ENCODE results near the gene MAP6D1.
A peak's percentile ranks its signal among the peaks of the same experiment; 100 is the strongest.

The MAP6D1 gene

GRCh38 chr3:183796372-183796771, 29.0 kb downstream of the MAP6D1 start:
- DNase-seq = no peak

DNA sequence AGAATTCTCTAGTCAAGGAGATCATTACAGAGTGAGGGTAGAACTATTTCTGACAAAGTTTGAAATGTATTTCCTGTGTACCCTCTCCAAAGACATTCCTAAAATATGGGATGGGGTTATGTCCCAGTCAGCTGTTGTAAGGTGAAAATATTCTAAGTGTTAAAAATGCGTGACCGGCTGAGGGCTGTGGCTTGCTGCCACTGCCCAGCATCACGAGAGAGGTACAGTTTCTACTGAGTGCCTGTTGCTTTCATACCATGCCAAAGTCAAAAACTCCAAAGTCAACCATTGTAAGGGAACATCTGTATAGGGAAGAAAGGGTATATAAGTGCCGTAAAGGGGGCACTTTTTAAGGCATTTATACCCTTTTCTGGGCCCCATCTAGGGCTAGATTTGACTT, 30.9 kb downstream of the MAP6D1 start:
- DNase-seq = no peak

GRCh38 chr3:183792976-183793375, 32.4 kb downstream of the MAP6D1 start:
- DNase-seq = no peak

GRCh38 chr3:183790700-183791099, 34.7 kb downstream of the MAP6D1 start:
- DNase-seq = no peak

GRCh38 chr3:183789826-183790225, 35.6 kb downstream of the MAP6D1 start:
- no peak for DNase-seq

DNA sequence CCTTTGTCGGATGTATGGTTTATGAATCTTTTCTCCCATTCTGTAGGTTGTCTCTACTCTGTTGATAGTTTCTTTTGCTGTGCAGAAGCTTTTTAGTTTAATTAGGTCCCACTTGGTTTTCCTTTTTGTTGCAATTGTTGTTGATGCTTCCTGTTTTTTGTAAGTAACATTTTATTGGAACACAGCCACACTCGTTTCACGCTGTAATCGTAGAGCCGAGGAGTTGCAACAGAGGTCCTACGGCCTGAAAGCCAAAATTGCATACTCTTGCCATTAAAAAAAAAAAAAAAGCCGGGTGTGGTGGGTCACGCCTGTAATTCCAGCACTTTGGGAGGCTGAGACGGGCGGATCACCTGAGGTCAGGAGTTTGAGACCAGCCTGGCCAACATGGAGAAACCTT, 40.9 kb downstream of the MAP6D1 start:
- DNase-seq = peak; percentile 85 to 90

DNA sequence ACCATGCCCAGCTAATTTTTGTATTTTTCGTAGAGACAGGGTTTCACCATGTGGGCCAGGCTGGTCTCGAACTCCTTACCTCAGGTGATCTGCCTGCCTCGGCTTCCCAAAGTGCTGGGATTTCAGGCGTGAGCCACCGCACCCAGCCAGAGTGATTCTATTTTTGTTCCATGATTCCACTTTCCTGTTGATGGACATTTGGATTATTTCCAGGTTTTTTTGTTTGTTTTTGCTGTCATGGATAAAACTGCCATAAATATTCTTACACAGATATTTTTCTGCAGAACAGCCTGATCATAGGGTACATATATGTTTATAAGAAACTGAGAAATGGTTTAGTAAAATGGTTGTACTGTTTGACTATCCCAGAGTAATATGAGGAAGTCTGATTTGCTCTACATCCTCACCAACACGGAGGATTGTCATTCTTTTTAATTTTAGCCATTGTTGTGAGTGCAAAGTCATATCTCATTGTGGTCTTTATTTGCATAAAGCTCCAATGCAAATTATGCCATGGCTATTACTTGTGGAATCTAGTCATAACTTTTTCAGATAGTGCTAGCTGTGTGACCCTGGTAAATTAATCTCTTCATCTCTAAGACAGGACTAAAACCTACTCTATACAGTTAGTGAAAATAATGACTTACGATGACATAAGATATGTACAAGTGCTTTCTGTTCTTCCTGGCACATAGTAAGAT, 42.7 kb downstream of the MAP6D1 start:
- peak in 1 of 2 donors; percentile 14 for DNase-seq

DNA sequence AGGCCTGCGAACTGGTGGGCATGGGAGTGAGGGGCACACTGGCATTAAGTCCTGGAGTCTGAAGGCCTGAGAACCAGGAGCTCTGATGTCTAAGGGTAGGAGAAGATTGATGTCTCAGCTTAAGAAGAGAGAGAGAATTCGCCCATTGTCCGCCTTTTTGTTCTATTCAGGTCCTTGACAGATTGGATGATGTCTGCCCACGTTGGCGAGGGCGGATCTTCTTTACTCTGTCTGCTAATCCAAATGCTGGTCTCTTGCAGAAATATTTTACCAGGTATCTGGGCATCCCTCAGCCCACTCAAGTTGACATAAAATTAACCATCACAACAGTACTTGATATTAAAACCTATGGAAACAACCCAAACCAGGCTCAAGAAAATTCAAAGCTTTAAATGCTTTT, 44.1 kb downstream of the MAP6D1 start:
- no peak for DNase-seq

DNA sequence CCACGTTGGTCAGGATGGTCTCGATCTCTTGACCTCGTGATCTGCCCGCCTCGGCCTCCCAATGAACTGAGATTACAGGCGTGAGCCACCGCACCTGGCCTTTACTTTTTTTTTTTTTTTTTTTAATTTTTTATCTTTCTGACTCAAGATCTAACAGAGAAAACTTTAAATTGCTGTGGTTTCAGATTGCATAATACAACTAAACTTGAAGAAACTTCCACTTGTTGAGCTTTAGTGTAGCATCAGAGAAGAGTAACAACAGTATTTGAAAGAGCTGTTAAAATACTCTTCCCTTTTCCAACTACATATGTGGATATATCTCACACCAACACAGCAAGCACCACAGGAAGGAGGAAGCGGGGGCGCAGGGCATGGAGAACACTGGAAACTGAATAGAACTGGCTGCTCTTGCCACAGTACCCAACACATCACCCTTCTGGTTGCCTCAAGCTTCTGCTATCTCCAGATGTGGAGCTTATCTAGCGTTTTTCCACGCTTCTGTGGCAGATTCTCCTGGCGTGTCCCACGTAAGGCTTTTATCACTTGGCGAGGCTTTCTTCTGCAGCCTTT, 45.4 kb downstream of the MAP6D1 start:
- peak; percentile 87 to 92 for DNase-seq

GRCh38 chr3:183777016-183777618, 48.3 kb downstream of the MAP6D1 start:
- DNase-seq = no peak

- peak; percentile 8 to 21 for DNase-seq
Observed at GRCh38 chr3:183776451-183776850, 48.9 kb downstream of the MAP6D1 start.

GRCh38 chr3:183775781-183776180, 49.6 kb downstream of the MAP6D1 start:
- no peak for DNase-seq

- no peak for DNase-seq
Observed at GRCh38 chr3:183774631-183775030, 50.7 kb downstream of the MAP6D1 start.

DNA sequence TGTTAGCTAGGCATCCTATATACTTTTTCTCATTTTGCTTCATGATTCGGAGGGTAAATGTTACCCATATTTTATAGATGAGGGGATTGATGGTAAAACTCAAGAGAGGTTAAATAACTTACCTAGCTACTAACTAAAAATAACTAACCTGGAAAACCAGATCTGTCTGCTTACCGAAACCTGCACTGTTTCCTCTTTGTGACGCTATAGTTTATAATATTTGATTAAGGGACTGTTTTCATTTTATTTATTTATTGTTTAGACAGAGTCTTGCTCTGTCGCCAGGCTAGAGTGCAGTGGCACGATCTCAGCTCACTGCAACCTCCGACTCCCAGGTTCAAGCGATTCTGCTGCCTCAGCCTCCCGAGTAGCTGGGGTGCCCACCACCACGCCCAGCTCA, 55.9 kb downstream of the MAP6D1 start:
- DNase-seq = no peak

- no peak for DNase-seq
Observed at GRCh38 chr3:183768114-183768513, 57.3 kb downstream of the MAP6D1 start.

GRCh38 chr3:183766745-183767606, 58.4 kb downstream of the MAP6D1 start:
- DNase-seq = peak; percentile 41 to 78

GRCh38 chr3:183766107-183766506, 59.3 kb downstream of the MAP6D1 start:
- no peak for DNase-seq

All from inflammatory macrophage treated with lipopolysaccharide for 1 hour (primary cell).